Lower lobe of right lung (tissue), 2 donors: ENCODE results near the gene NOD2. TPM values are rescaled to one million over a fixed set of nuclear protein-coding genes. Genes with fewer than 3 reads are reported as not detected.

Experiments
- ATAC-seq, 2 donors: fragments of 200-7000 bp; cut with Tn5 transposase; one replicate each; pipeline ENCODE4 v1.9.1; 2020 to 2022; ENCODE audit warnings: mild to moderate bottlenecking in 2 of 2, moderate library complexity in 2 of 2
- DNase-seq: peaks from one replicate; pipeline ENCODE4 v3.0.0-alpha.2; 2020
- H3K27ac ChIP-seq: fragments of 200-600 bp; one replicate; pipeline ENCODE4 v1.8.0; 2022
- H3K27me3 ChIP-seq: fragments of 200-600 bp; one replicate; pipeline ENCODE4 v1.8.0; 2022; ENCODE audit warnings: low read depth
- H3K36me3 ChIP-seq: fragments of 200-600 bp; one replicate; pipeline ENCODE4 v1.8.0; 2022; ENCODE audit warnings: mild to moderate bottlenecking
- H3K4me1 ChIP-seq: fragments of 200-600 bp; one replicate; pipeline ENCODE4 v1.8.0; 2022
- H3K4me3 ChIP-seq: fragments of 200-600 bp; one replicate; pipeline ENCODE4 v1.8.0; 2022; ENCODE audit warnings: mild to moderate bottlenecking
- H3K9me3 ChIP-seq: fragments of 200-600 bp; one replicate; pipeline ENCODE4 v1.8.0; 2022
- CTCF ChIP-seq: fragments of 200-600 bp; IDR thresholded peaks from one replicate; pipeline ENCODE4 v1.8.0; 2022; ENCODE audit warnings: antibody characterized with exemption, mild to moderate bottlenecking
- intact Hi-C: fragments of 100-400 bp; cut with DNase I; formaldehyde crosslinking; loops from one replicate; pipeline ENCODE4 v1.11.0; 2022
- total RNA-seq: library from RNA; stranded (reverse); fragmentation: NEBNext Ultra II Directional; extraction: Animal tissue kit (Norgen Biotek cat#: 25700); gene quantifications from one replicate; pipeline ENCODE4 v1.2.1, GENCODE V29; 2021
- donor health status: DM: no; HTN: yes; CAD: no; lungs with severe emphysema.

NOD2 gene
- total RNA-seq, 1 donor from 2014 or later, result 13.2 TPM

DNA sequence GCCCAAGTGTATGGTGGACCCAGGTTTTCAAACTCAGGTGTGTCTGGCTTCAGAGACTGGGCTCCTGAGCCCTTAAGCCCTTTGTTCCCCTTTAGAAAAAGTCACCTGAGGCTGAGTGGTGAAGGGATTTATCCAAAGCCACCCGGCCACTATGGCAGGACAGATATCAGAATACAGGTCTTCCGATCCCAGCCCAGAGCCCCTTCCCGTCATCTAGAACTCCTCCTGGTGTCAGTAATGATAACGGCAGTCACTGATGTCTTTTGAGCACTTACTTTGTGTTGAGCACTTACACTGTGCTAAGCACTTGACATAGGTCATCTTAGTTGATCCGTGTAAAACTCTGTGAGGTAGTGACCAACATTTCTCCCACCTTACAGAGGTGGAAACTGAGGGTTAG lies 16.6 kb downstream of the NOD2 start:
- Histone ChIP-seq H3K4me1 (peaks cover 40% of the 10 kb centered on the region), H3K27ac (no peak overlapping the region), H3K27me3 (no peaks in the 10 kb centered on the region), H3K4me3 (no peak overlapping the region), H3K9me3 (peaks cover 2% of the 10 kb centered on the region), H3K36me3 (peaks cover 10% of the 10 kb centered on the region)
- ATAC-seq, result no peak
- intact Hi-C loops, result no loop called here
- TF ChIP-seq CTCF, result no peak
- DNase-seq, result no peak

GRCh38 chr16:50711040-50711439 lies 17.6 kb downstream of the NOD2 start:
- Histone ChIP-seq H3K27ac (no peak overlapping the region), H3K4me3 (no peak overlapping the region), H3K27me3 (no peaks in the 10 kb centered on the region), H3K36me3 (peaks cover 10% of the 10 kb centered on the region), H3K9me3 (no peaks in the 10 kb centered on the region), H3K4me1 (peaks cover 40% of the 10 kb centered on the region)
- DNase-seq, result no peak
- no peak for TF ChIP-seq CTCF
- ATAC-seq, result no peak
- intact Hi-C loops, result no loop called here

DNA sequence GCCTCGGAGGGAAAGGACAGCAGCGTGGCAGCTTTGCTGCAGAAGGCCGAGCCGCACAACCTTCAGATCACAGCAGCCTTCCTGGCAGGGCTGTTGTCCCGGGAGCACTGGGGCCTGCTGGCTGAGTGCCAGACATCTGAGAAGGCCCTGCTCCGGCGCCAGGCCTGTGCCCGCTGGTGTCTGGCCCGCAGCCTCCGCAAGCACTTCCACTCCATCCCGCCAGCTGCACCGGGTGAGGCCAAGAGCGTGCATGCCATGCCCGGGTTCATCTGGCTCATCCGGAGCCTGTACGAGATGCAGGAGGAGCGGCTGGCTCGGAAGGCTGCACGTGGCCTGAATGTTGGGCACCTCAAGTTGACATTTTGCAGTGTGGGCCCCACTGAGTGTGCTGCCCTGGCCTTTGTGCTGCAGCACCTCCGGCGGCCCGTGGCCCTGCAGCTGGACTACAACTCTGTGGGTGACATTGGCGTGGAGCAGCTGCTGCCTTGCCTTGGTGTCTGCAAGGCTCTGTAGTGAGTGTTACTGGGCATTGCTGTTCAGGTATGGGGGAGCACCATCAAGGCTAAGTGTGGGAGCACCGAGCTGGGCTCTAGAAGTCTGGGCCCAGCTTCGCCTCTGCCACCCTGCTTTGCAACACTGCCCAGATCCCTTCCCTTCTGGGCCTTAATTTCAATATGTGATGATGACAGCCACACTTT lies 18.6 kb downstream of the NOD2 start:
- intact Hi-C loops, result no loop called here
- Histone ChIP-seq H3K4me1 (peaks cover 40% of the 10 kb centered on the region), H3K4me3 (no peak overlapping the region), H3K27me3 (no peaks in the 10 kb centered on the region), H3K27ac (no peak overlapping the region), H3K36me3 (peaks cover 10% of the 10 kb centered on the region), H3K9me3 (no peaks in the 10 kb centered on the region)
- DNase-seq, result no peak
- no peak for ATAC-seq
- no peak for TF ChIP-seq CTCF

GRCh38 chr16:50712560-50712898 lies 19.1 kb downstream of the NOD2 start:
- Histone ChIP-seq H3K9me3 (no peaks in the 10 kb centered on the region), H3K27ac (no peak overlapping the region), H3K27me3 (no peaks in the 10 kb centered on the region), H3K4me3 (no peak overlapping the region), H3K4me1 (peaks cover 40% of the 10 kb centered on the region), H3K36me3 (peaks cover 10% of the 10 kb centered on the region)
- ATAC-seq (no peak), DNase-seq (no peak)
- intact Hi-C loops, result no loop called here
- no peak for TF ChIP-seq CTCF

DNA sequence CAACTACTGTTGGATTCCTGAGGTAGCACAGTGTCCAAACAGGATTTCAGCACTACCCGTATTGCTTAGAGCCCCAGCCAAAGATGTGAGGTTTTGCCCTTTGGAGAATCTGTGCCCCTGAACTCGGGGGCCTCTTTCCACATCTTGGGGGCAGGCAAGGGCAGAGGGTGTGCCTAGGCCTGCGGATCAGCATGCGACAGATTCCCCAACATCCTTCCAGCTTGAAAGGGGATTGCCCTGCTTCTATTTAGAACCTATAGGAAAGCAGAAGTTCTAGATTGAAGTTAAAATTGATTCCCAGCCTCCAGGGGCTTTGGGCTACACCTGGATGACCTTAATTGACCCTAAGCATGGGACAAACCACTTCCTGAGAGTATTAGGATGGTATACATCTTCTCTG lies 19.6 kb downstream of the NOD2 start:
- Histone ChIP-seq H3K4me1 (peaks cover 36% of the 10 kb centered on the region), H3K27ac (no peak overlapping the region), H3K27me3 (no peaks in the 10 kb centered on the region), H3K9me3 (no peaks in the 10 kb centered on the region), H3K4me3 (no peak overlapping the region), H3K36me3 (peaks cover 10% of the 10 kb centered on the region)
- no peak for ATAC-seq
- TF ChIP-seq CTCF, result no peak
- no peak for DNase-seq
- intact Hi-C loops, result no loop called here
